ENCODE data around the gene KPNA3. TPM values are rescaled to one million over a fixed set of nuclear protein-coding genes. Genes with fewer than 3 reads are reported as not detected.

Gene KPNA3
- total RNA-seq, 1 experiment from 2014 or later, result 23.1 TPM

- Mint-ChIP-seq H3K4me3 (ENCODE audit: low read depth, unreplicated experiment) (no peak overlapping the region), H3K4me1 (ENCODE audit: low read depth, unreplicated experiment) (peaks cover 8% of the 10 kb centered on the region), H3K27me3 (ENCODE audit: unreplicated experiment) (no peaks in the 10 kb centered on the region), H3K27ac (ENCODE audit: unreplicated experiment) (no peak overlapping the region), H3K36me3 (ENCODE audit: insufficient read depth, unreplicated experiment) (no peaks in the 10 kb centered on the region), H3K9me3 (ENCODE audit: low read depth, unreplicated experiment) (no peaks in the 10 kb centered on the region)
- no TSS peak for BruUV-seq (replicated peaks)
- DNase-seq, result no peak
- CTCF ChIA-PET, result no interaction called here
- TF ChIP-seq CTCF (IDR thresholded peaks at IDR 0.05; ENCODE audit: unreplicated experiment), result no peak
- intact Hi-C loops (cut with micrococcal nuclease; ENCODE audit: unreplicated experiment), result no loop called here
Measured at GRCh38 chr13:49812812-49813211, 20.3 kb upstream of the KPNA3 start.

GRCh38 chr13:49811527-49811908 lies 19.0 kb upstream of the KPNA3 start:
- TF ChIP-seq CTCF (IDR thresholded peaks at IDR 0.05; ENCODE audit: unreplicated experiment), result no peak
- CTCF ChIA-PET, result no interaction called here
- Mint-ChIP-seq H3K36me3 (ENCODE audit: insufficient read depth, unreplicated experiment) (no peaks in the 10 kb centered on the region), H3K4me3 (ENCODE audit: low read depth, unreplicated experiment) (no peak overlapping the region), H3K4me1 (ENCODE audit: low read depth, unreplicated experiment) (peaks cover 8% of the 10 kb centered on the region), H3K9me3 (ENCODE audit: low read depth, unreplicated experiment) (no peaks in the 10 kb centered on the region), H3K27ac (ENCODE audit: unreplicated experiment) (no peak overlapping the region), H3K27me3 (ENCODE audit: unreplicated experiment) (no peaks in the 10 kb centered on the region)
- intact Hi-C loops (cut with micrococcal nuclease; ENCODE audit: unreplicated experiment), result no loop called here
- BruUV-seq (replicated peaks), result no TSS peak
- DNase-seq, result no peak

GRCh38 chr13:49810567-49811526 lies 18.4 kb upstream of the KPNA3 start:
- Mint-ChIP-seq H3K27ac (ENCODE audit: unreplicated experiment) (no peak overlapping the region), H3K27me3 (ENCODE audit: unreplicated experiment) (no peaks in the 10 kb centered on the region), H3K4me3 (ENCODE audit: low read depth, unreplicated experiment) (no peak overlapping the region), H3K9me3 (ENCODE audit: low read depth, unreplicated experiment) (no peaks in the 10 kb centered on the region), H3K4me1 (ENCODE audit: low read depth, unreplicated experiment) (peaks cover 8% of the 10 kb centered on the region), H3K36me3 (ENCODE audit: insufficient read depth, unreplicated experiment) (no peaks in the 10 kb centered on the region)
- CTCF ChIA-PET, result no interaction called here
- no peak for DNase-seq
- TF ChIP-seq CTCF (IDR thresholded peaks at IDR 0.05; ENCODE audit: unreplicated experiment), result no peak
- BruUV-seq (replicated peaks), result no TSS peak
- intact Hi-C loops (cut with micrococcal nuclease; ENCODE audit: unreplicated experiment), result no loop called here

DNA sequence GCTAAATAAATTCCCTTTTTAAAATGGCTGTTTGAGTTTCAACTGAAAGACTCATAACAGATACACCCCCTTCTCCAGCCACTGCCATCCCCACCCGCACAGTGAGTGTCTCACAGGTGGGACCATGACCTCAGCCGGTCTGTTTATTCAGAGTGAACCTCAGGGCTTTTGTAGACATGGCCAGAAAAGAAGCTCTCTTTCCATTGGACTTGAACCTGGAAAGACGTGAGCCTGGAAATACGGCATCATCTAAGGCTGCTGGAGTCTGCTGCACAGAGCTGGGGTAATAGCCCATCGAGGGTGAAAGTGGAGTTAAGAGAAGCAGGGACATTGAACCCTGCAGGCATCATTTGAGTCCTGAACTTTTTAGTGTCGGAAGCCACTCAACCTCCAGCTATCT lies 15.2 kb upstream of the KPNA3 start:
- Mint-ChIP-seq H3K4me1 (ENCODE audit: low read depth, unreplicated experiment) (peaks cover 8% of the 10 kb centered on the region), H3K27ac (ENCODE audit: unreplicated experiment) (no peak overlapping the region), H3K36me3 (ENCODE audit: insufficient read depth, unreplicated experiment) (no peaks in the 10 kb centered on the region), H3K9me3 (ENCODE audit: low read depth, unreplicated experiment) (no peaks in the 10 kb centered on the region), H3K27me3 (ENCODE audit: unreplicated experiment) (no peaks in the 10 kb centered on the region), H3K4me3 (ENCODE audit: low read depth, unreplicated experiment) (no peak overlapping the region)
- TF ChIP-seq CTCF (IDR thresholded peaks at IDR 0.05; ENCODE audit: unreplicated experiment), result no peak
- intact Hi-C loops (cut with micrococcal nuclease; ENCODE audit: unreplicated experiment), result no loop called here
- no TSS peak for BruUV-seq (replicated peaks)
- CTCF ChIA-PET, result no interaction called here
- DNase-seq, result no peak

Data from Calu3 (cell line).